GM19468 (cell line): ENCODE measurements around the gene TMEM109.

ENCODE experiments used
- ATAC-seq: cut with Tn5 transposase; IDR thresholded peaks from one replicate; pipeline ENCODE4 v1.9.1; 2021; ENCODE audit warnings: mild to moderate bottlenecking, moderate library complexity, moderate number of reproducible peaks; ENCODE audit not compliant: unreplicated experiment; ENCODE audit errors: extremely low read depth

The TMEM109 gene

GRCh38 chr11:60955571-60955970, 41.6 kb downstream of the TMEM109 start:
- ATAC-seq, result no peak

- ATAC-seq, result no peak
Observed at GRCh38 chr11:60957188-60957587, 43.2 kb downstream of the TMEM109 start.

- no peak for ATAC-seq
Observed at GRCh38 chr11:60959431-60959830, 45.5 kb downstream of the TMEM109 start.

- no peak for ATAC-seq
Observed at GRCh38 chr11:60960405-60960804, 46.4 kb downstream of the TMEM109 start.

- ATAC-seq, result no peak
Observed at GRCh38 chr11:60964801-60965200, 50.8 kb downstream of the TMEM109 start.

- ATAC-seq, result no peak
Observed at GRCh38 chr11:60966890-60967289, 52.9 kb downstream of the TMEM109 start.

GRCh38 chr11:60968223-60968622, 54.3 kb downstream of the TMEM109 start:
- no peak for ATAC-seq

GRCh38 chr11:60970369-60970774, 56.4 kb downstream of the TMEM109 start:
- ATAC-seq, result no peak

GRCh38 chr11:60970890-60971289, 56.9 kb downstream of the TMEM109 start:
- ATAC-seq, result no peak

GRCh38 chr11:60971520-60971919, 57.6 kb downstream of the TMEM109 start, which contains the start of gene CD6:
TSS of gene CD6 (plus strand) at chr11:60971680. CDS start at chr11:60971866, 186 bp downstream.
- no peak for ATAC-seq

- no peak for ATAC-seq
Observed at GRCh38 chr11:60972182-60973030, 58.4 kb downstream of the TMEM109 start.
